Measurements from ENCODE around the gene PICK1. TPM values are rescaled to one million over a fixed set of nuclear protein-coding genes. Genes with fewer than 3 reads are reported as not detected.

Gene PICK1
- total and polyA plus RNA-seq, 2 of the 13 experiments (the other 11 are each of a cell fraction or from before 2014, with no cell fraction given) = 19.3 to 25.3 TPM

- no peak for TF ChIP-seq NFAT5 (CRISPR knock-in tag; IDR thresholded peaks at IDR 0.05)
- no peak for TF ChIP-seq ZNF567 (CRISPR knock-in tag; IDR thresholded peaks at IDR 0.05; ENCODE audit: borderline replicate concordance)
- no peak for TF ChIP-seq ZNF383 (CRISPR knock-in tag; IDR thresholded peaks at IDR 0.05; ENCODE audit: borderline replicate concordance)
- no peak for TF ChIP-seq HMG20B (CRISPR knock-in tag; conservative IDR thresholded peaks at IDR 0.05)
- peak; percentile 46; the same call in 1 of the 2 replicates for TF ChIP-seq MAX (IDR thresholded peaks at IDR 0.05)
- TF ChIP-seq RARA (CRISPR knock-in tag; IDR thresholded peaks at IDR 0.05) = peak; percentile 75
- TF ChIP-seq SMAD9 (CRISPR knock-in tag; IDR thresholded peaks at IDR 0.05) = no peak
- TF ChIP-seq STAT6 (CRISPR knock-in tag; IDR thresholded peaks at IDR 0.05; ENCODE audit: borderline replicate concordance) = no peak
- TF ChIP-seq MYC (CRISPR knock-in tag; IDR thresholded peaks at IDR 0.05; ENCODE audit: borderline replicate concordance) = 0 out of 2 replicates have a peak, but pooled peaks have one; percentile 4
- no peak for TF ChIP-seq PHF8 (CRISPR knock-in tag; IDR thresholded peaks at IDR 0.05)
- peak; percentile 22; the same call in 1 of the 2 replicates for TF ChIP-seq ZNF768 (CRISPR knock-in tag; IDR thresholded peaks at IDR 0.05)
- 0 out of 2 replicates have a peak, but pooled peaks have one; percentile 10 for TF ChIP-seq ZNF224 (CRISPR knock-in tag; IDR thresholded peaks at IDR 0.05)
- no peak for TF ChIP-seq PRMT3 (CRISPR knock-in tag; IDR thresholded peaks at IDR 0.05; ENCODE audit: borderline replicate concordance, low read depth)
- TF ChIP-seq SAFB2 (CRISPR knock-in tag; IDR thresholded peaks at IDR 0.05; ENCODE audit: borderline replicate concordance, low read depth) = no peak
- TF ChIP-seq NR2F2 (IDR thresholded peaks at IDR 0.05; ENCODE audit: borderline replicate concordance, low read depth) = peak; percentile 51; the same call in 1 of the 2 replicates
- TF ChIP-seq IRF2 (CRISPR knock-in tag; IDR thresholded peaks at IDR 0.05) = no peak
- no peak; the same call in none of the 2 replicates for TF ChIP-seq ZFX (CRISPR knock-in tag; IDR thresholded peaks at IDR 0.05; ENCODE audit: low read depth)
- TF ChIP-seq ZNF564 (CRISPR knock-in tag; IDR thresholded peaks at IDR 0.05) = no peak
- TF ChIP-seq PTBP1 (IDR thresholded peaks at IDR 0.05; ENCODE audit: low read depth, low read length, poor library complexity, severe bottlenecking) = no peak
- no peak for TF ChIP-seq ISX (CRISPR knock-in tag; conservative IDR thresholded peaks at IDR 0.05)
- no peak for TF ChIP-seq U2AF2 (IDR thresholded peaks at IDR 0.05; ENCODE audit: low read depth, low read length)
These were observed 54.0 kb downstream of the PICK1 start (continued) for GRCh38 chr22:38110863-38111852.

All from HepG2 (cell line).